HepG2 (cell line): ENCODE results near the gene CNNM2. TPM values are rescaled to one million over a fixed set of nuclear protein-coding genes. Genes with fewer than 3 reads are reported as not detected.
A peak's percentile ranks its signal among the peaks of the same experiment; 100 is the strongest.

ENCODE experiments used
- AGO2 ChIP-seq: fragments of 200-400 bp; formaldehyde crosslinking; optimal IDR thresholded peaks from 2 replicates; pipeline ENCODE3; 2017; ENCODE audit warnings: mild to moderate bottlenecking, low read depth, low read length, moderate library complexity
- EHMT2 ChIP-seq: fragments of 200-600 bp; sonication (generic); IDR thresholded peaks from 2 replicates; pipeline ENCODE4 v1.7.0; 2017; ENCODE audit warnings: antibody characterized with exemption, low read depth, low read length, borderline replicate concordance
- MNT ChIP-seq: fragments of 450-650 bp; IDR thresholded peaks from 2 replicates; pipeline ENCODE4 v1.6.1; 2016
- MTF2 ChIP-seq: sonication (generic); formaldehyde crosslinking; IDR thresholded peaks from 2 replicates; pipeline ENCODE4 v1.5.0; 2020; ENCODE audit warnings: missing genetic modification reagents, borderline replicate concordance
- NFRKB ChIP-seq: fragments of 450-650 bp; IDR thresholded peaks from 2 replicates; pipeline ENCODE4 v1.6.1; 2017
- NR3C1 ChIP-seq: sonication (generic); formaldehyde crosslinking; IDR thresholded peaks from 2 replicates; pipeline ENCODE4 v1.4.0; 2020; ENCODE audit warnings: missing genetic modification reagents
- POLR2AphosphoS5 ChIP-seq: IDR thresholded peaks from 2 replicates; pipeline ENCODE4 v1.6.1; 2012; ENCODE audit warnings: low read depth, low read length
- PRDM4 ChIP-seq: sonication (generic); formaldehyde crosslinking; IDR thresholded peaks from 2 replicates; pipeline ENCODE4 v1.9.0; 2021; ENCODE audit warnings: missing genetic modification reagents, borderline replicate concordance
- RAD51 ChIP-seq: fragments of 450-650 bp; IDR thresholded peaks from 2 replicates; pipeline ENCODE4 v1.6.1; 2016; ENCODE audit warnings: borderline replicate concordance
- ZNF17 ChIP-seq: sonication (generic); formaldehyde crosslinking; IDR thresholded peaks from 2 replicates; pipeline ENCODE4 v1.5.0; 2020; ENCODE audit warnings: mild to moderate bottlenecking, missing genetic modification reagents
- ZNF460 ChIP-seq: sonication (generic); formaldehyde crosslinking; IDR thresholded peaks from 2 replicates; pipeline ENCODE4 v1.5.1; 2020; ENCODE audit warnings: missing genetic modification reagents, mild to moderate bottlenecking, borderline replicate concordance
- ZNF792 ChIP-seq: IDR thresholded peaks from 2 replicates; pipeline ENCODE4 v1.6.1; 2016
- polyA plus RNA-seq, 8 experiments: library from polyadenylated mRNA; depleted of rRNA in 3 of 8; stranded (reverse) in 7 of 8; unstranded in 1 of 8; fragments of >200 nt; fragmentation: Illumina TruSeq in 4 of 8; extraction: Trizol in 4 of 8; gene quantifications; 2 replicates each; pipeline versions ENCODE4 v1.2.1 to v1.2.3, GENCODE V29; 2011 to 2016; ENCODE audit warnings: low read depth in 4 of 8, missing spikeins in 1 of 8, mixed read lengths in 1 of 8; ENCODE audit not compliant: insufficient read depth in 1 of 8
- total RNA-seq, 5 experiments: library from RNA; depleted of rRNA; stranded (reverse); fragments of >200 nt; fragmentation: Illumina TruSeq; extraction: Trizol; gene quantifications; 2 replicates each; pipeline ENCODE4 v1.2.3, GENCODE V29; 2016; ENCODE audit warnings: low read depth in 1 of 5
- TF ChIP-seq, protein P1 (sequence below): sonication (generic); formaldehyde crosslinking; conservative IDR thresholded peaks from 2 replicates; pipeline ENCODE4 v1.5.0; 2020; ENCODE audit warnings: missing genetic modification reagents
- TF ChIP-seq, protein P2 (sequence below): sonication (generic); formaldehyde crosslinking; IDR thresholded peaks from 2 replicates; pipeline ENCODE4 v1.4.0; 2020; ENCODE audit warnings: mild to moderate bottlenecking, missing genetic modification reagents

The CNNM2 gene
- total and polyA plus RNA-seq, 2 of the 13 experiments (the other 11 are each of a cell fraction or from before 2014, with no cell fraction given): 7.1 to 9.0 TPM

DNA sequence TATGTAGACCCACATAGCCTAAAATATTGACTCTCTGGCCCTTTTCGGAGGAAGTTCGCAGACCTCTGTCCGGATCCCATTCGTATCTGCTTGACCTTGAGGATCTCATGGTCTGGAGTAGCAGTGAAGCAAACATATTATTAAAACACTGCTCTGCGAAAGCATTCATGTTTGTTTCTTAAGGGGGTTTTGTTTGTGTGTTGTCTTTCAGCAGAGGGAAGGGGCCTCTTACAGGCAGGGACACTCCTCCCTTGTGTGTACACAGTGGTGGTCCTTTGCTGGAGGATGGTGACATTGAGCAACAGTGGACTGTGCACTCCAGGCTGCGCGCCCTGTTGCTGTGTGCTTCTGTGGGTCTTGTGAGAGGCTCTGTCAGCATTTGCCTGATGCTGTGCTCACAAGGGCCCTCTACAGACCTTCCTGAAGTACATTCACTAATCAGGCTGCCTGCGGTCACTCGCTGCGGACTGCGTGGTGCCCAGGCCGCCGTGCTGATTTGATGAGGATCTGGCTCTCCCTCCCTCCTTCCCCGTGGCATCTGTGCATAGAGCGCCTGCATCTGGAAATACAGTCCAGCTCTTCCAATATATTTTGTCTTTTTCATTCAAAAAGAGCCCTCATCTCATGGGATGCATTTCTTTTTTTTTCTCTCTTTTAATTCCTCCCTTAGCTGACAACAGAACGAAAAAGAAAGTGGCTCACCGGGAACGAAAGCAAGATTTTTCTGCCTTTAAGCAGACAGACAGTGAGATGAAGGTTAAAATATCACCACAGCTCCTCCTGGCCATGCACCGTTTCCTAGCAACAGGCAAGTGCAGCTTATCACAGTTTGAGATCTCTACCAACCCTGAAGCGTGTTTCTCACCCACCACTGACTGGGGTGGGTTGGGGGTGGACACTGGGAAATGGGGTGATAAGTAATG, 135.8 kb downstream of the CNNM2 start (continued):
- TF ChIP-seq, protein P1, sequence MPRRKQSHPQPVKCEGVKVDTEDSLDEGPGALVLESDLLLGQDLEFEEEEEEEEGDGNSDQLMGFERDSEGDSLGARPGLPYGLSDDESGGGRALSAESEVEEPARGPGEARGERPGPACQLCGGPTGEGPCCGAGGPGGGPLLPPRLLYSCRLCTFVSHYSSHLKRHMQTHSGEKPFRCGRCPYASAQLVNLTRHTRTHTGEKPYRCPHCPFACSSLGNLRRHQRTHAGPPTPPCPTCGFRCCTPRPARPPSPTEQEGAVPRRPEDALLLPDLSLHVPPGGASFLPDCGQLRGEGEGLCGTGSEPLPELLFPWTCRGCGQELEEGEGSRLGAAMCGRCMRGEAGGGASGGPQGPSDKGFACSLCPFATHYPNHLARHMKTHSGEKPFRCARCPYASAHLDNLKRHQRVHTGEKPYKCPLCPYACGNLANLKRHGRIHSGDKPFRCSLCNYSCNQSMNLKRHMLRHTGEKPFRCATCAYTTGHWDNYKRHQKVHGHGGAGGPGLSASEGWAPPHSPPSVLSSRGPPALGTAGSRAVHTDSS (CRISPR knock-in tag): no peak
- TF ChIP-seq MNT: peak; percentile 27; the same call in 1 of the 2 replicates
- no peak for TF ChIP-seq RAD51
- TF ChIP-seq ZNF460 (CRISPR knock-in tag): no peak; the same call in 1 of the 2 replicates
- no peak for TF ChIP-seq NR3C1 (CRISPR knock-in tag)
- no peak for TF ChIP-seq NFRKB
- no peak for TF ChIP-seq MTF2
- no peak for TF ChIP-seq EHMT2
- no peak for TF ChIP-seq AGO2
- peak; percentile 91; the same call in 1 of the 2 replicates for TF ChIP-seq ZNF792 (CRISPR knock-in tag)
- TF ChIP-seq, protein P2, sequence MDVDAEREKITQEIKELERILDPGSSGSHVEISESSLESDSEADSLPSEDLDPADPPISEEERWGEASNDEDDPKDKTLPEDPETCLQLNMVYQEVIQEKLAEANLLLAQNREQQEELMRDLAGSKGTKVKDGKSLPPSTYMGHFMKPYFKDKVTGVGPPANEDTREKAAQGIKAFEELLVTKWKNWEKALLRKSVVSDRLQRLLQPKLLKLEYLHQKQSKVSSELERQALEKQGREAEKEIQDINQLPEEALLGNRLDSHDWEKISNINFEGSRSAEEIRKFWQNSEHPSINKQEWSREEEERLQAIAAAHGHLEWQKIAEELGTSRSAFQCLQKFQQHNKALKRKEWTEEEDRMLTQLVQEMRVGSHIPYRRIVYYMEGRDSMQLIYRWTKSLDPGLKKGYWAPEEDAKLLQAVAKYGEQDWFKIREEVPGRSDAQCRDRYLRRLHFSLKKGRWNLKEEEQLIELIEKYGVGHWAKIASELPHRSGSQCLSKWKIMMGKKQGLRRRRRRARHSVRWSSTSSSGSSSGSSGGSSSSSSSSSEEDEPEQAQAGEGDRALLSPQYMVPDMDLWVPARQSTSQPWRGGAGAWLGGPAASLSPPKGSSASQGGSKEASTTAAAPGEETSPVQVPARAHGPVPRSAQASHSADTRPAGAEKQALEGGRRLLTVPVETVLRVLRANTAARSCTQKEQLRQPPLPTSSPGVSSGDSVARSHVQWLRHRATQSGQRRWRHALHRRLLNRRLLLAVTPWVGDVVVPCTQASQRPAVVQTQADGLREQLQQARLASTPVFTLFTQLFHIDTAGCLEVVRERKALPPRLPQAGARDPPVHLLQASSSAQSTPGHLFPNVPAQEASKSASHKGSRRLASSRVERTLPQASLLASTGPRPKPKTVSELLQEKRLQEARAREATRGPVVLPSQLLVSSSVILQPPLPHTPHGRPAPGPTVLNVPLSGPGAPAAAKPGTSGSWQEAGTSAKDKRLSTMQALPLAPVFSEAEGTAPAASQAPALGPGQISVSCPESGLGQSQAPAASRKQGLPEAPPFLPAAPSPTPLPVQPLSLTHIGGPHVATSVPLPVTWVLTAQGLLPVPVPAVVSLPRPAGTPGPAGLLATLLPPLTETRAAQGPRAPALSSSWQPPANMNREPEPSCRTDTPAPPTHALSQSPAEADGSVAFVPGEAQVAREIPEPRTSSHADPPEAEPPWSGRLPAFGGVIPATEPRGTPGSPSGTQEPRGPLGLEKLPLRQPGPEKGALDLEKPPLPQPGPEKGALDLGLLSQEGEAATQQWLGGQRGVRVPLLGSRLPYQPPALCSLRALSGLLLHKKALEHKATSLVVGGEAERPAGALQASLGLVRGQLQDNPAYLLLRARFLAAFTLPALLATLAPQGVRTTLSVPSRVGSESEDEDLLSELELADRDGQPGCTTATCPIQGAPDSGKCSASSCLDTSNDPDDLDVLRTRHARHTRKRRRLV (CRISPR knock-in tag): no peak
- TF ChIP-seq ZNF17 (CRISPR knock-in tag): no peak
- no peak for TF ChIP-seq PRDM4 (CRISPR knock-in tag)
- TF ChIP-seq POLR2AphosphoS5: no peak
